ENCODE results near the gene HELB. TPM values are rescaled to one million over a fixed set of nuclear protein-coding genes. Genes with fewer than 3 reads are reported as not detected.

The HELB gene
- total and polyA plus RNA-seq, 2 of the 8 experiments (the other 6 are each of a cell fraction or from before 2014, with no cell fraction given), result 1.8 to 7.6 TPM

- H4K8ac ChIP-seq (ENCODE audit: extremely low read depth, insufficient read depth, low read length), result no peak overlapping the region
- H3K14ac ChIP-seq (ENCODE audit: insufficient read length), result no peak overlapping the region
- H2BK20ac ChIP-seq (ENCODE audit: low read length), result no peak overlapping the region
- no peak overlapping the region for H2BK120ac ChIP-seq (replicated peaks; ENCODE audit: low read depth, low read length)
- H3K9ac ChIP-seq (replicated peaks in 1 of 4; ENCODE audit: extremely low read depth in 1 of 4, low read depth in 3 of 4, low read length in 3 of 4), result no peak overlapping the region
- ChIA-PET CTCF (ENCODE audit: partially characterized antibody) (interaction anchor here (0.9 to 5.5 kb wide), 16 partner anchors 9 to 342 kb away, joined by 3 to 25 read pairs (median 8); no protein-coding TSS in a partner anchor), POLR2A (ENCODE audit: partially characterized antibody) (interaction anchor here (1.1 kb wide), 1 partner anchor 35 kb away, joined by 3 read pairs; no protein-coding TSS in a partner anchor)
- no peak overlapping the region for H2BK15ac ChIP-seq (ENCODE audit: low read length)
- H4K91ac ChIP-seq (replicated peaks; ENCODE audit: insufficient read length, low read length), result no peak overlapping the region
- H3K4me1 ChIP-seq (replicated peaks in 1 of 4; ENCODE audit: control insufficient read depth in 3 of 4, insufficient read depth in 4 of 4, low read length in 3 of 4), result peaks cover 0 to 4% (median 1%) of the 10 kb centered on the region in 4 experiments; a peak in 3 of 7 replicates
- H3K18ac ChIP-seq (ENCODE audit: extremely low read depth, low read length), result no peak overlapping the region
- H3K79me2 ChIP-seq (ENCODE audit: control insufficient read depth in 1 of 2, insufficient read depth in 2 of 2, low read length in 2 of 2), result no peaks in the 10 kb centered on the region
- H3K9me3 ChIP-seq (ENCODE audit: insufficient read depth in 2 of 2, low read depth in 1 of 2, low read length in 1 of 2), result no peaks in the 10 kb centered on the region
- TF ChIP-seq TBP (IDR thresholded peaks at IDR 0.05; ENCODE audit: low read depth, low read length) (no peak), POLR2AphosphoS5 (IDR thresholded peaks at IDR 0.05; ENCODE audit: low read depth, low read length) (no peak), NANOG (IDR thresholded peaks at IDR 0.05; ENCODE audit: insufficient read depth, low read depth, low read length, poor library complexity, severe bottlenecking) (no peak), SIN3A (conservative IDR thresholded peaks at IDR 0.05 in 1 of 2, IDR thresholded peaks at IDR 0.05 in 1 of 2; ENCODE audit: low read depth in 1 of 2, low read length in 2 of 2) (no peak), KDM1A (IDR thresholded peaks at IDR 0.05; ENCODE audit: borderline replicate concordance, low read length) (no peak), ATF2 (IDR thresholded peaks at IDR 0.05; ENCODE audit: low read length) (no peak)
- H3K4me3 ChIP-seq (ENCODE audit: extremely low read depth in 1 of 4, insufficient read depth in 2 of 4, low read depth in 3 of 4, low read length in 4 of 4), result no peak overlapping the region
- no peaks in the 10 kb centered on the region for H3K27me3 ChIP-seq (replicated peaks in 1 of 4; ENCODE audit: control insufficient read depth in 3 of 4, extremely low read depth in 1 of 4, insufficient read depth in 3 of 4, low read length in 3 of 4)
- no peak overlapping the region for H2AFZ ChIP-seq (ENCODE audit: low read length)
- no peak overlapping the region for H2AK5ac ChIP-seq (ENCODE audit: low read depth, low read length)
- H3K4me2 ChIP-seq (ENCODE audit: insufficient read depth in 1 of 2, low read depth in 2 of 2, low read length in 2 of 2), result no peak overlapping the region
- H3K56ac ChIP-seq (replicated peaks; ENCODE audit: insufficient read length, low read depth, low read length), result no peak overlapping the region
- H2BK5ac ChIP-seq (ENCODE audit: low read depth, low read length), result no peak overlapping the region
- no peak for FAIRE-seq
- DNase-seq (ENCODE audit: low read depth in 1 of 2, low spot score in 2 of 2), result no peak
- no peak overlapping the region for H3K27ac ChIP-seq (ENCODE audit: low read depth, low read length)
- no peaks in the 10 kb centered on the region for H4K20me1 ChIP-seq (replicated peaks in 1 of 2; ENCODE audit: control insufficient read depth in 1 of 2, insufficient read depth in 2 of 2, low read length in 2 of 2)
- no peak overlapping the region for H2BK12ac ChIP-seq (ENCODE audit: low read depth, low read length)
- H3K23me2 ChIP-seq (ENCODE audit: low read depth, low read length), result no peaks in the 10 kb centered on the region
- no peaks in the 10 kb centered on the region for H3K36me3 ChIP-seq (ENCODE audit: control insufficient read depth in 2 of 4, insufficient read depth in 4 of 4, low read length in 3 of 4)
- WGBS, 2 experiments (ENCODE audit: extremely low coverage in 1 of 2, insufficient coverage in 1 of 2, insufficient read length in 1 of 2, insufficient replicate concordance in 2 of 2, low coverage in 1 of 2, low lambda C conversion rate in 2 of 2, missing lambda C conversion rate in 1 of 2), result 93% methylated on average over 8 of the region's 8 CpGs; no CpG with 5 or more reads in 1 of the 2 experiments
- no peak overlapping the region for H3K23ac ChIP-seq (ENCODE audit: insufficient read length)
- H3K79me1 ChIP-seq (ENCODE audit: low read depth, low read length), result no peaks in the 10 kb centered on the region
- H3K4ac ChIP-seq (replicated peaks; ENCODE audit: insufficient read length, low read depth, low read length), result no peak overlapping the region
- no peak overlapping the region for H4K5ac ChIP-seq (ENCODE audit: insufficient read length, low read depth, low read length)
These were observed 50.6 kb downstream of the HELB start for GRCh38 chr12:66352899-66353298.
